Thoracic aorta (tissue), 2 donors: ENCODE data around the gene SALL3. TPM values are rescaled to one million over a fixed set of nuclear protein-coding genes. Genes with fewer than 3 reads are reported as not detected.

Source experiments
- ATAC-seq: fragments of 150-250 bp; one replicate; pipeline ENCODE4 v1.8.0; 2017; ENCODE audit warnings: low read depth; ENCODE audit not compliant: insufficient number of reproducible peaks, low FRiP score
- DNase-seq: peaks from one replicate; pipeline ENCODE4 v3.0.0-alpha.2; 2020; ENCODE audit warnings: low spot score
- H3K27ac ChIP-seq, 2 donors: fragments of 200-600 bp; sonication (generic); 1 replicate in 1 of 2; 2 replicates in 1 of 2; pipeline ENCODE4 v1.5.1; 2016; ENCODE audit warnings: mild to moderate bottlenecking in 2 of 2, moderate library complexity in 2 of 2
- H3K27me3 ChIP-seq: fragments of 200-600 bp; sonication (generic); replicated peaks from 2 replicates; pipeline ENCODE4 v1.6.0; 2016; ENCODE audit warnings: mild to moderate bottlenecking; ENCODE audit not compliant: insufficient read depth
- H3K36me3 ChIP-seq: fragments of 200-600 bp; sonication (generic); one replicate; pipeline ENCODE4 v1.5.1; 2016
- H3K4me1 ChIP-seq, 2 donors: fragments of 200-600 bp; sonication (generic); 1 replicate in 1 of 2; 2 replicates in 1 of 2; pipeline versions ENCODE4 v1.5.1 to v1.6.0; 2016; ENCODE audit warnings: low read depth in 2 of 2, mild to moderate bottlenecking in 1 of 2; ENCODE audit not compliant: control insufficient read depth in 1 of 2
- H3K4me3 ChIP-seq: fragments of 200-600 bp; sonication (generic); 2 replicates; pipeline ENCODE4 v1.5.1; 2016; ENCODE audit warnings: mild to moderate bottlenecking
- H3K9me3 ChIP-seq: fragments of 200-600 bp; sonication (generic); 2 replicates; pipeline ENCODE4 v1.5.1; 2016
- total RNA-seq, 2 donors: library from RNA; depleted of rRNA; stranded (reverse); fragments of >200 nt; gene quantifications; one replicate each; pipeline versions ENCODE4 v1.1.0 to v1.2.3, GENCODE V29; 2016
- TF ChIP-seq, protein P1 (sequence below): fragments of 200-600 bp; sonication (generic); IDR thresholded peaks from one replicate; pipeline ENCODE4 v1.5.1; 2019; ENCODE audit warnings: antibody characterized with exemption

The SALL3 gene
- total RNA-seq, 2 donors from 2014 or later = not detected

DNA sequence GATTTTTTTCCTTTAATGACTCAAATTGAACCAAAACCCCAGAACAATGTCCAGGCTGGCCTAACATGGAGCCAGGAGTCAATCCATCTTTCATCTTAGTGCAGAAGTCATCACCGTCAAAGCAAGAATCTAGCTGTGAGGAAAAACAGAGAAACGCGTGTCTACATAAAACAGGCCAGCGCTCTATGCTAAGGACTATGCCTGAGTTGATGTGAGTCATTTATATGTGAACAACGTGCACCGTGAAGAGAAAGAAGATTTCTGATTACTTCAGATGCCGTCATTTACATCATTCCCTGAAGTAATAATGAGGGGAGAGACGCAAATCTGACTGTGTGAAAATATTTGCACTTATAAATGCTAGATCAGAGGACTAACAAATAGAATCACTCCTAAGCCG, 34.0 kb upstream of the SALL3 start:
- Histone ChIP-seq H3K9me3 (no peaks in the 10 kb centered on the region), H3K27me3 (no peaks in the 10 kb centered on the region), H3K36me3 (no peaks in the 10 kb centered on the region), H3K4me1 (no peaks in the 10 kb centered on the region), H3K4me3 (no peak overlapping the region), H3K27ac (no peak overlapping the region)
- DNase-seq (no peak), ATAC-seq (no peak)
- TF ChIP-seq, protein P1, sequence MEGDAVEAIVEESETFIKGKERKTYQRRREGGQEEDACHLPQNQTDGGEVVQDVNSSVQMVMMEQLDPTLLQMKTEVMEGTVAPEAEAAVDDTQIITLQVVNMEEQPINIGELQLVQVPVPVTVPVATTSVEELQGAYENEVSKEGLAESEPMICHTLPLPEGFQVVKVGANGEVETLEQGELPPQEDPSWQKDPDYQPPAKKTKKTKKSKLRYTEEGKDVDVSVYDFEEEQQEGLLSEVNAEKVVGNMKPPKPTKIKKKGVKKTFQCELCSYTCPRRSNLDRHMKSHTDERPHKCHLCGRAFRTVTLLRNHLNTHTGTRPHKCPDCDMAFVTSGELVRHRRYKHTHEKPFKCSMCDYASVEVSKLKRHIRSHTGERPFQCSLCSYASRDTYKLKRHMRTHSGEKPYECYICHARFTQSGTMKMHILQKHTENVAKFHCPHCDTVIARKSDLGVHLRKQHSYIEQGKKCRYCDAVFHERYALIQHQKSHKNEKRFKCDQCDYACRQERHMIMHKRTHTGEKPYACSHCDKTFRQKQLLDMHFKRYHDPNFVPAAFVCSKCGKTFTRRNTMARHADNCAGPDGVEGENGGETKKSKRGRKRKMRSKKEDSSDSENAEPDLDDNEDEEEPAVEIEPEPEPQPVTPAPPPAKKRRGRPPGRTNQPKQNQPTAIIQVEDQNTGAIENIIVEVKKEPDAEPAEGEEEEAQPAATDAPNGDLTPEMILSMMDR = no peak

DNA sequence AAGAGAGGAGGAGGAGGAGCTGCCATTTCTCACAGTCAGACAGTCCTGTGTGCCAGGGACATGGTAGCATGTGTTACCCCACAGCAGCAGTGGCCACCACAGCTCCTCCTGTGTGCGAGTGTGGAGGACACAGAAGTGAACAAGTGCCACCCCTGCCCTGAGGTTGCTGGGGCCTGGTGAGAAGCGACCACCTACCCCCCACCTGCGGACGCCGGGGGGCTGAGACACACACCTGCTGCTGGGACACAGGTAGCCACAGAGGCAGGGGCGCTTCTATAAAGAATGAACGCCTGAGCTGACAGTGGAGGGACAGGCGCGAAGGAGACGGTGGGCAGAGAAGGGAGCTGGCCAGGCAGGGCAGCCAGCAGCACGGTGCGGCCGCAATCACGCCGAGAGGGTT, 32.3 kb upstream of the SALL3 start:
- no peaks in the 10 kb centered on the region for H3K27me3 ChIP-seq
- no peak overlapping the region for H3K4me3 ChIP-seq
- H3K9me3 ChIP-seq = no peaks in the 10 kb centered on the region
- no peaks in the 10 kb centered on the region for H3K4me1 ChIP-seq
- ATAC-seq (no peak), DNase-seq (no peak)
- TF ChIP-seq, protein P1 = no peak
- H3K36me3 ChIP-seq = no peaks in the 10 kb centered on the region
- no peak overlapping the region for H3K27ac ChIP-seq

DNA sequence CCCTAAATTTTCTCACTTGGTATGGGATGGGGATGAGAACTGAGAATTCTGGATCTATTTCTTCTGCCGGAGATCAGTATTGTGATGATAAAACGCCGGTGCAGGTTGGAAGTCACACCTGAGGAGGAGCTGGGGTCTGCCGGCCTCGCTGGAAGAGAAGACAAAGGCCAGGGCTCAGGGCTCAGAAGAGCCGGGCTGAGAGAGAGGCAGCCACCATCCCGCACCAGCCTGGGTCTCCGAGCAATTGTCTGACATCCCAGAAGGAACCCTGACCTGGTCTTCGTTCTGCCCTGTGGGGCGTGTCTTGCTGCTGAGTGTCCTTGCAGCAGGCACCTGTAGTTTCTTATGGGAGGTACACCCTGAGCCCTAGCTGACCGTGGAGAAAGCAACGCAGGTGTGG, 31.4 kb upstream of the SALL3 start:
- H3K9me3 ChIP-seq = no peaks in the 10 kb centered on the region
- DNase-seq (no peak), ATAC-seq (no peak)
- H3K4me3 ChIP-seq = no peak overlapping the region
- H3K27ac ChIP-seq = no peak overlapping the region
- H3K27me3 ChIP-seq = no peaks in the 10 kb centered on the region
- H3K4me1 ChIP-seq = no peaks in the 10 kb centered on the region
- TF ChIP-seq, protein P1 = no peak
- no peaks in the 10 kb centered on the region for H3K36me3 ChIP-seq

DNA sequence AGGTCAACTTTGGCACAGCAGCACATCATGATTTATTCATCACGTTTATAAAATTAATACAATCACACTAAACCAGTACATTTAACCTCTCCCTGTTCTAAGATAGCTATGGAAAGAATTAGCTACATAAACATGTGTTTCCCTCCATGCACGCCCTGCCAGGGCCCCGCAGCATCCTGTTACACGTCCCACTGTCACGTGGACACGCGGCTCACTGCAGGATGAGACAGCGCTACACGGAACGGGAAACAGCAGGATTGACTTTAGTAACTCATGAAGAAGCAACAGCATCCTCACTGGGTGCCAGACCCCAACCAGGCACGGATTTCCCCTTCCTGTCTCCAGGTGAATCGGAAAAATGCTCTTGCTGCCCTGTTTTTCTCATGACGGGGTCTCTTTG, 30.9 kb upstream of the SALL3 start:
- TF ChIP-seq, protein P1 = no peak
- Histone ChIP-seq H3K27ac (no peak overlapping the region), H3K4me3 (no peak overlapping the region), H3K36me3 (no peaks in the 10 kb centered on the region), H3K27me3 (no peaks in the 10 kb centered on the region), H3K4me1 (no peaks in the 10 kb centered on the region), H3K9me3 (no peaks in the 10 kb centered on the region)
- ATAC-seq (no peak), DNase-seq (no peak)

DNA sequence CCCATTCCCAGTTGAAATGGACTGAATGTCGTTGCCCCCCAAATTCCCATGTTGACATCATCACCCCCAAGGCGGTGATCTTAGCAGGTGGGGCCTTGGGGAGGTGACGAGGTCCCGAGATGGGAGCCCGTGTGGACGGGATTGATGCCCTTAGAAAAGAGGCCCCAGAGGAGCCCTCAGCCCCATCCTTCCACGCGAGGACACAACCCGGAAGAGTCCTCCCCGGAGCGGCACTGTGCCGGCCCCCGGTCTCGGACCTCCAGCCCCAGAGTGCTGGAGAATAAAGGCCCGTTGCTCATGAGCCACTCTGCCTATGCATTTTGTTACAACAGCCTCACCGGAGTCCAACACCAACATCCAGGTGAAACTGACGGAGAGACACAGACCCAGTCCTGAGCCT, 30.4 kb upstream of the SALL3 start:
- Histone ChIP-seq H3K4me3 (no peak overlapping the region), H3K4me1 (no peaks in the 10 kb centered on the region), H3K9me3 (no peaks in the 10 kb centered on the region), H3K36me3 (no peaks in the 10 kb centered on the region), H3K27ac (no peak overlapping the region), H3K27me3 (no peaks in the 10 kb centered on the region)
- TF ChIP-seq, protein P1 = no peak
- ATAC-seq (no peak), DNase-seq (no peak)
